GM13976 (cell line): ENCODE data around the gene GNB3.

Source experiments
- DNase-seq: peaks from one replicate; pipeline ENCODE4 v3.0.0; 2012; ENCODE audit warnings: low spot score
- in situ Hi-C: fragments of 300-500 bp; cut with MboI; formaldehyde crosslinking; loops from one replicate; pipeline ENCODE4 v1.12.0; 2022; ENCODE audit warnings: low sequenced_read_pairs, mixed read lengths, inconsistent platforms; ENCODE audit not compliant: unreplicated experiment
- TF ChIP-seq, protein P1 (sequence below): IDR thresholded peaks from 2 replicates; pipeline ENCODE4 v1.5.1; 2012; ENCODE audit warnings: borderline replicate concordance, mild to moderate bottlenecking; ENCODE audit not compliant: insufficient read depth; ENCODE audit errors: extremely low read depth, missing control alignments, control extremely low read depth

GNB3 gene

DNA sequence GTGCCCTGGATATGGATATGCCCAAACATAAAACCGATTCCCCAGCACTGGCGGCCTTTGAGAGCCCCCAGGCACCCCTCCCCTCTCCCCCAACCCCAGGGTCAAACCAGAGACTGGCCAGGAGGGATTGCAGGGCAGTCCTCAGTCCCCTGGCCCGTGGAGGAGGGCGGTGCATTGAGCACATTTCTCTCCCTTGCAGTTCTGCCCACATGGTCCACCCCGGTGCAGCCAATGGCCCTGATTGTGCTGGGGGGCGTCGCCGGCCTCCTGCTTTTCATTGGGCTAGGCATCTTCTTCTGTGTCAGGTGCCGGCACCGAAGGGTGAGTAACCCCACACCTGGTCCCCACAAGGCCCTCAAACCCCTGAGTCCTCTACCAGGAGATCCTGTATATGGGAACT, 22.5 kb upstream of the GNB3 start:
- TF ChIP-seq, protein P1, sequence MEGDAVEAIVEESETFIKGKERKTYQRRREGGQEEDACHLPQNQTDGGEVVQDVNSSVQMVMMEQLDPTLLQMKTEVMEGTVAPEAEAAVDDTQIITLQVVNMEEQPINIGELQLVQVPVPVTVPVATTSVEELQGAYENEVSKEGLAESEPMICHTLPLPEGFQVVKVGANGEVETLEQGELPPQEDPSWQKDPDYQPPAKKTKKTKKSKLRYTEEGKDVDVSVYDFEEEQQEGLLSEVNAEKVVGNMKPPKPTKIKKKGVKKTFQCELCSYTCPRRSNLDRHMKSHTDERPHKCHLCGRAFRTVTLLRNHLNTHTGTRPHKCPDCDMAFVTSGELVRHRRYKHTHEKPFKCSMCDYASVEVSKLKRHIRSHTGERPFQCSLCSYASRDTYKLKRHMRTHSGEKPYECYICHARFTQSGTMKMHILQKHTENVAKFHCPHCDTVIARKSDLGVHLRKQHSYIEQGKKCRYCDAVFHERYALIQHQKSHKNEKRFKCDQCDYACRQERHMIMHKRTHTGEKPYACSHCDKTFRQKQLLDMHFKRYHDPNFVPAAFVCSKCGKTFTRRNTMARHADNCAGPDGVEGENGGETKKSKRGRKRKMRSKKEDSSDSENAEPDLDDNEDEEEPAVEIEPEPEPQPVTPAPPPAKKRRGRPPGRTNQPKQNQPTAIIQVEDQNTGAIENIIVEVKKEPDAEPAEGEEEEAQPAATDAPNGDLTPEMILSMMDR = no peak
- no peak for DNase-seq
- in situ Hi-C loops = loop anchor here (5.0 kb wide), 1 partner anchor 36 kb away; no protein-coding TSS in a partner anchor

DNA sequence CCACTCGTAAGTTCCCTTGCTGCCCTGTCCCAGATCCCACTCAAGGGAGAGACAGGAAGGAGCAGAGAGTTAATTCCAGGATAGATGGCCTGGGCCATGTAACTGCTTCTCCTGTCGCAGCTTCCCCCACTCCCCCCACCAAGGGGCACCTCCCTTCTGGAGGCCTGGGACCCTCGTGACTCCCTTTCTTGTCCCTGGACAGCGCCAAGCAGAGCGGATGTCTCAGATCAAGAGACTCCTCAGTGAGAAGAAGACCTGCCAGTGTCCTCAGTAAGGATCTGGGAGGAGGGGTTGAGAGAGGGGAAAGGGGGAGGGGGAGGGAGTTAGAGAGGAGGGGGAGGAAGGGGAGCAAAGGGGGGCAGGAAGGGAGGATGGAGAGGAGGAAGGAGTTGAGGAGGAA, 22.1 kb upstream of the GNB3 start:
- in situ Hi-C loops = loop anchor here (5.0 kb wide), 1 partner anchor 36 kb away; no protein-coding TSS in a partner anchor
- no peak for DNase-seq
- TF ChIP-seq, protein P1 = no peak

DNA sequence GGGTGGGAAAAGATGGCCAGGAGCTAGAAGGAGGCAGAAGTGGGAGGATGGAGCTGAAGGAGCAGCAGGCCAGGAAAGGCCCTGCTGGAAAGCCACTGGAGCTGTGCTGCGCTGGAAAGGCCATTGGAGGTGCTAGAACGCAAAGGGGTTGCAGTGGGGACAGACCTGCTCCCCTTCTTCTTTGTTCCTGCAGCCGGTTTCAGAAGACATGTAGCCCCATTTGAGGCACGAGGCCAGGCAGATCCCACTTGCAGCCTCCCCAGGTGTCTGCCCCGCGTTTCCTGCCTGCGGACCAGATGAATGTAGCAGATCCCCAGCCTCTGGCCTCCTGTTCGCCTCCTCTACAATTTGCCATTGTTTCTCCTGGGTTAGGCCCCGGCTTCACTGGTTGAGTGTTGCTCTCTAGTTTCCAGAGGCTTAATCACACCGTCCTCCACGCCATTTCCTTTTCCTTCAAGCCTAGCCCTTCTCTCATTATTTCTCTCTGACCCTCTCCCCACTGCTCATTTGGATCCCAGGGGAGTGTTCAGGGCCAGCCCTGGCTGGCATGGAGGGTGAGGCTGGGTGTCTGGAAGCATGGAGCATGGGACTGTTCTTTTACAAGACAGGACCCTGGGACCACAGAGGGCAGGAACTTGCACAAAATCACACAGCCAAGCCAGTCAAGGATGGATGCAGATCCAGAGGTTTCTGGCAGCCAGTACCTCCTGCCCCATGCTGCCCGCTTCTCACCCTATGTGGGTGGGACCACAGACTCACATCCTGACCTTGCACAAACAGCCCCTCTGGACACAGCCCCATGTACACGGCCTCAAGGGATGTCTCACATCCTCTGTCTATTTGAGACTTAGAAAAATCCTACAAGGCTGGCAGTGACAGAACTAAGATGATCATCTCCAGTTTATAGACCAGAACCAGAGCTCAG, 21.4 kb upstream of the GNB3 start:
- TF ChIP-seq, protein P1 = no peak
- DNase-seq = no peak
- in situ Hi-C loops = loop anchor here (5.0 to 10.0 kb wide), 2 partner anchors 37 to 65 kb away; partner anchors contain the start of gene MLF2

DNA sequence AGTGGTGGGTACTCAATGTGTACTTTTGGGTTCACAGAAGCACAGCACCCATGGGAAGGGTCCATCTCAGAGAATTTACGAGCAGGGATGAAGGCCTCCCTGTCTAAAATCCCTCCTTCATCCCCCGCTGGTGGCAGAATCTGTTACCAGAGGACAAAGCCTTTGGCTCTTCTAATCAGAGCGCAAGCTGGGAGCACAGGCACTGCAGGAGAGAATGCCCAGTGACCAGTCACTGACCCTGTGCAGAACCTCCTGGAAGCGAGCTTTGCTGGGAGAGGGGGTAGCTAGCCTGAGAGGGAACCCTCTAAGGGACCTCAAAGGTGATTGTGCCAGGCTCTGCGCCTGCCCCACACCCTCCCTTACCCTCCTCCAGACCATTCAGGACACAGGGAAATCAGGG, 20.6 kb upstream of the GNB3 start:
- in situ Hi-C loops = loop anchor here (10.0 kb wide), 1 partner anchor 65 kb away; the partner anchor contains the start of gene MLF2
- no peak for DNase-seq
- TF ChIP-seq, protein P1 = no peak

DNA sequence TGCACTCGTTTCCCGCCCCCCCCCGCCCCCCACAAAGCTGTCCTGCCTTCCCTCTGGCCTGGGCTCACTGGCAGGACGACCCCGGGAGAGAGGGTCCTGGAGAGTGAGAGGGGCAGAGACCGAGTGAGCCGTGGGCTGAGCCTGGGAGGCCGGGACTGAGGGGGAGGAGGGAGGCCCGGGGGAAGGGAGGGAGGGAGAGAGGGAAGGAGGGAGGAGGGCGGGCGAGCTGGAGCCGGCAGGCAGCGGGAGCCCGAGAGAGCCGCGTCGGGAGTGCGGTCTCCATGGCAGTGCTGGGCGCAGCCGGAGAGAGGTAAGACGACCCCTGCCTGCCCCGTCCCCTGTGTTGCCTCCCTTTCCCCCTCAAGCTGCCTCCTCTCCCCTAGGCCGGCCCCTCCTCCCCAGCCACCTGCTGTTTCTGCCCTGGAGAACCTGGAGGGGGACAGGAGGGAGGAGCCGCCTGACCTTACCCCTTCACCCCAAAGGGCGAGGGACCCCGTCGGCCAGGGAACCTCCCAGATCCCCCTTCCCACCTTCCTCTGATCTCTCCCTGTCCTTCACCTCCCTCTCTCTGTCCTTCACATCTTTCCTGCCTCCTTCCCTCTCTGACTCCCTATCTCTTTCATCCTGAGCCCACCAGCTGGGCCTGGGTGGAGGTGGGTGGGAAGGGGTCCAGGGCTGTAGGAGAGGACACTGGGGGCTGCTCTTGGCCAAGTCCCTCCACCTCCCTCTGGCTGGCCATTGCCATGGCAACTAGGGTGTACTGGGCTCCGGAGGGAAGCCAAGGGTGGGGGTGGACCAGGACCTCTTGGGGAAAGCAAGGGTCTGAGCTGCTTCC, 18.9 kb upstream of the GNB3 start, which contains the start of gene GPR162:
TSS of gene GPR162 (plus strand) at position 231 of the 835 bp plus-strand sequence. CDS start 2,078 bp downstream, outside the sequence.
- in situ Hi-C loops = loop anchor here (10.0 kb wide), 1 partner anchor 67 kb away; the partner anchor contains the start of gene MLF2
- TF ChIP-seq, protein P1 = no peak
- no peak for DNase-seq
